Liver (tissue), 9 donors: ENCODE measurements around the gene CES5A. TPM values are rescaled to one million over a fixed set of nuclear protein-coding genes. Genes with fewer than 3 reads are reported as not detected.

Experiments
- DNase-seq: peaks from one replicate; pipeline ENCODE4 v3.0.0-alpha.2; 2017; ENCODE audit warnings: low spot score
- H3K27ac ChIP-seq, 2 donors: one replicate each; pipeline ENCODE4 v1.7.0; 2013; ENCODE audit warnings: inconsistent platforms in 2 of 2, low read length in 2 of 2, control low read depth in 1 of 2, low read depth in 1 of 2, mild to moderate bottlenecking in 1 of 2
- H3K27me3 ChIP-seq, 4 donors: one replicate each; pipeline versions ENCODE4 v1.6.1 to v1.7.0; 2013; ENCODE audit warnings: low read length in 3 of 4, inconsistent platforms in 1 of 4, mild to moderate bottlenecking in 1 of 4, moderate library complexity in 1 of 4; ENCODE audit not compliant: control insufficient read depth in 4 of 4, insufficient read depth in 4 of 4
- H3K36me3 ChIP-seq, 4 donors: one replicate each; pipeline versions ENCODE4 v1.6.1 to v1.7.0; 2013; ENCODE audit warnings: low read length in 3 of 4, mild to moderate bottlenecking in 3 of 4, low read depth in 1 of 4, moderate library complexity in 1 of 4; ENCODE audit not compliant: control insufficient read depth in 4 of 4, insufficient read depth in 3 of 4
- H3K4me1 ChIP-seq, 4 donors: one replicate each; pipeline versions ENCODE4 v1.6.1 to v1.7.0; 2013; ENCODE audit warnings: low read length in 3 of 4, mild to moderate bottlenecking in 3 of 4, moderate library complexity in 1 of 4; ENCODE audit not compliant: control insufficient read depth in 4 of 4, insufficient read depth in 4 of 4
- H3K4me3 ChIP-seq, 3 donors: one replicate each; pipeline versions ENCODE4 v1.6.1 to v1.7.0; 2013; ENCODE audit warnings: low read length in 3 of 3, control low read depth in 1 of 3, low read depth in 1 of 3, mild to moderate bottlenecking in 1 of 3
- H3K9ac ChIP-seq, 2 donors: one replicate each; pipeline ENCODE4 v1.7.0; 2013; ENCODE audit warnings: low read length in 2 of 2, mild to moderate bottlenecking in 2 of 2, moderate library complexity in 2 of 2, control low read depth in 1 of 2, low read depth in 1 of 2
- H3K9me3 ChIP-seq, 4 donors: one replicate each; pipeline versions ENCODE4 v1.6.1 to v1.7.0; 2013; ENCODE audit warnings: low read length in 3 of 4; ENCODE audit not compliant: control insufficient read depth in 4 of 4
- EGR1 ChIP-seq, 2 donors: IDR thresholded peaks; 2 replicates each; pipeline ENCODE4 v1.6.1; 2016 to 2018; ENCODE audit warnings: antibody characterized with exemption in 2 of 2, low read depth in 2 of 2
- FOXA1 ChIP-seq: IDR thresholded peaks from 2 replicates; pipeline ENCODE4 v1.6.1; 2016; ENCODE audit warnings: antibody characterized with exemption
- FOXA2 ChIP-seq: IDR thresholded peaks from 2 replicates; pipeline ENCODE4 v1.6.1; 2016; ENCODE audit warnings: antibody characterized with exemption
- GABPA ChIP-seq, 2 donors: IDR thresholded peaks in 1 of 2; conservative IDR thresholded peaks in 1 of 2; 2 replicates each; pipeline ENCODE4 v1.6.1; 2016; ENCODE audit warnings: antibody characterized with exemption in 2 of 2, mild to moderate bottlenecking in 1 of 2, moderate library complexity in 1 of 2
- HNF4A ChIP-seq, 2 donors: conservative IDR thresholded peaks; 2 replicates each; pipeline ENCODE4 v1.6.1; 2016; ENCODE audit warnings: antibody characterized with exemption in 2 of 2, mild to moderate bottlenecking in 2 of 2
- HNF4G ChIP-seq: IDR thresholded peaks from 2 replicates; pipeline ENCODE4 v1.6.1; 2016; ENCODE audit warnings: antibody characterized with exemption
- JUND ChIP-seq, 2 donors: IDR thresholded peaks; 2 replicates each; pipeline ENCODE4 v1.6.1; 2016; ENCODE audit warnings: antibody characterized with exemption in 2 of 2
- NR2F2 ChIP-seq: IDR thresholded peaks from 2 replicates; pipeline ENCODE4 v1.6.1; 2016; ENCODE audit warnings: antibody characterized with exemption
- RAD21 ChIP-seq, 2 donors: IDR thresholded peaks; 2 replicates each; pipeline ENCODE4 v1.6.1; 2016; ENCODE audit warnings: antibody characterized with exemption in 2 of 2, mild to moderate bottlenecking in 2 of 2
- TAF1 ChIP-seq: conservative IDR thresholded peaks from 2 replicates; pipeline ENCODE4 v1.6.1; 2016; ENCODE audit warnings: antibody characterized with exemption, mild to moderate bottlenecking
- YY1 ChIP-seq: IDR thresholded peaks from 2 replicates; pipeline ENCODE4 v1.6.1; 2016; ENCODE audit warnings: antibody characterized with exemption, mild to moderate bottlenecking
- WGBS: extraction: QIAGEN DNeasy Blood & Tissue Kit; methylation state at CpG from one replicate; pipeline ENCODE4 v1.1.7; 2013; 5-methylcytosine and 5-hydroxymethylcytosine counted together
- polyA plus RNA-seq, 2 donors: library from polyadenylated mRNA; stranded (reverse) in 1 of 2; unstranded in 1 of 2; fragments of 200-250 nt in 1 of 2; fragments of >200 nt in 1 of 2; fragmentation: Nextera tagmentation in 1 of 2; extraction: Ambion mirVana in 1 of 2; gene quantifications; one replicate each; pipeline versions ENCODE4 v1.2.1 to v1.2.3, GENCODE V29; 2013 to 2015
- total RNA-seq, 2 donors: library from RNA; depleted of rRNA; stranded (reverse); fragments of >200 nt; gene quantifications; one replicate each; pipeline ENCODE4 v1.2.3, GENCODE V29; 2014
- TF ChIP-seq, protein P1 (sequence below): fragments of 150-350 bp; IDR thresholded peaks from 2 replicates; pipeline ENCODE4 v1.5.1; 2017; ENCODE audit warnings: improper control_type of control experiment, low read depth, low read length; ENCODE audit not compliant: missing input control
- TF ChIP-seq, protein P2 (sequence below): IDR thresholded peaks from 2 replicates; pipeline ENCODE4 v1.6.1; 2016; ENCODE audit warnings: antibody characterized with exemption
- TF ChIP-seq, protein P3 (sequence below): IDR thresholded peaks from 2 replicates; pipeline ENCODE4 v1.6.1; 2016; ENCODE audit warnings: antibody characterized with exemption
- TF ChIP-seq, protein P4 (sequence below): IDR thresholded peaks from 2 replicates; pipeline ENCODE4 v1.6.1; 2016; ENCODE audit warnings: antibody characterized with exemption, mild to moderate bottlenecking
- donor health status: healthy.
- donor health status: healthy.
- donor health status: healthy.
- donor health status: healthy.
- donor health status: healthy.

The CES5A gene
- total and polyA plus RNA-seq, 4 donors, result 0.67 to 1.5 (median 0.96) TPM; not detected in 1

DNA sequence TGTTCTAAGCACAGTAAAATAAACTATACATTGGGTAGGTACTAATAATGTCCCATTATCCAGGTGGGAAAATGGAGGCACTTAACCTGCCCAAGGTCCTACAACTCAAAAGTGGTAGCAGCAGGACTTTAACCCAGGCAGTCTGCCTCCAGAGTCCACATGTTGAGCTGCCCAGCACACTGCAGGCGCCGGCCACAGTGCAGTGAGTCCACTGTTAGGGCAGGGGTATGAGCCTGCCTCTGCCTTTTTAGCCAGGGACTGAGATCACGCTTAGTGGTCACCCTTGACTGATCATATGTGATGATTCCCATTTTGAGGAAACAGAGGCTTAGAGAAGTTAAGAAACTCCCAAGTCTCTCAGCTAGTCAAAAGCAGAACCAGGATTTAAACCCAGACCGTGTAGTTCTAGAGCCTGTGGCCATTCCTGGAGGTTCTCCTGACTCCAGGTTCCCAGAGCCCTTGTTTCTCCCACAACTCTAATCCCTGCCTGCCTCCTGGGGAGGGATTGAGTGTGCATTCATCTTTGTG lies 50.6 kb downstream of the CES5A start:
- Histone ChIP-seq H3K4me3 (no peak overlapping the region), H3K9me3 (no peaks in the 10 kb centered on the region), H3K9ac (peak overlapping the region in 1 of 2 donors; percentile 6), H3K27me3 (no peaks in the 10 kb centered on the region), H3K36me3 (peaks cover 17 to 63% (median 40%) of the 10 kb centered on the region in 4 donors), H3K27ac (no peak overlapping the region), H3K4me1 (peaks cover 2 to 34% (median 20%) of the 10 kb centered on the region in 4 donors)
- whole genome bisulfite sequencing, result 82% methylated on average over 4 of the region's 4 CpGs
- no peak for DNase-seq
- TF ChIP-seq EGR1 (IDR thresholded peaks at IDR 0.05; ENCODE audit: low read depth in 2 of 2), result no peak
- peak; percentile 47 to 51 for TF ChIP-seq HNF4A (conservative IDR thresholded peaks at IDR 0.05)
- TF ChIP-seq, protein P1, sequence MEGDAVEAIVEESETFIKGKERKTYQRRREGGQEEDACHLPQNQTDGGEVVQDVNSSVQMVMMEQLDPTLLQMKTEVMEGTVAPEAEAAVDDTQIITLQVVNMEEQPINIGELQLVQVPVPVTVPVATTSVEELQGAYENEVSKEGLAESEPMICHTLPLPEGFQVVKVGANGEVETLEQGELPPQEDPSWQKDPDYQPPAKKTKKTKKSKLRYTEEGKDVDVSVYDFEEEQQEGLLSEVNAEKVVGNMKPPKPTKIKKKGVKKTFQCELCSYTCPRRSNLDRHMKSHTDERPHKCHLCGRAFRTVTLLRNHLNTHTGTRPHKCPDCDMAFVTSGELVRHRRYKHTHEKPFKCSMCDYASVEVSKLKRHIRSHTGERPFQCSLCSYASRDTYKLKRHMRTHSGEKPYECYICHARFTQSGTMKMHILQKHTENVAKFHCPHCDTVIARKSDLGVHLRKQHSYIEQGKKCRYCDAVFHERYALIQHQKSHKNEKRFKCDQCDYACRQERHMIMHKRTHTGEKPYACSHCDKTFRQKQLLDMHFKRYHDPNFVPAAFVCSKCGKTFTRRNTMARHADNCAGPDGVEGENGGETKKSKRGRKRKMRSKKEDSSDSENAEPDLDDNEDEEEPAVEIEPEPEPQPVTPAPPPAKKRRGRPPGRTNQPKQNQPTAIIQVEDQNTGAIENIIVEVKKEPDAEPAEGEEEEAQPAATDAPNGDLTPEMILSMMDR, result no peak

DNA sequence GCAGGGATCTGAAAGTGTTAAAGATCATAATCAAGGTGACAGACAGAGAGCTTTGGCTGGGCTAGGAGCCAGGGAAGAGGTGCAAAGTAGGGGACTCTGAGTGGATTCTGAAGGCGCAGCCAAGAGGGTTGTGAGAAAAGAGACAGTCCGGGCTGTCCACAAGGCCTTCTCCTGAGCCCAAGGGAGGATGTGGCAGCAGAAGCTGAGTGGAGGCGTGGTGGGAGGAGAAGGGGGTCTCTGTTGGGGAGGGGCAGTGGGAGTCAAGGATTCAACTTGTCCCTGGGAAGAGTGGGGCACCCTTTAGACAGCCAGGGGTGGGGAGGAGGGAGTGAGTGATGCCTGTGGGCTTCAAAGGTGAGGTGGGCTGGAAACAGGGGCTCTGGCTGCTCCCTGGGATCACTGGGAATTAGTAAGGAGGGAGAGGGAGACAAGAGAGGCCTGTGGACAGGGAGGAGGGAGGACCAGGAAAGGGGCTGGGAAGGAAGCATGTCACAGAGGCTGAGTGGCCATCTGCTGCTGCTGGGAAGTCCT lies 52.8 kb downstream of the CES5A start:
- Histone ChIP-seq H3K4me3 (no peak overlapping the region), H3K27ac (no peak overlapping the region), H3K27me3 (no peaks in the 10 kb centered on the region), H3K9me3 (no peaks in the 10 kb centered on the region), H3K4me1 (peaks cover 0 to 20% (median 2%) of the 10 kb centered on the region in 4 donors), H3K36me3 (peaks cover 11 to 69% (median 49%) of the 10 kb centered on the region in 4 donors), H3K9ac (no peak overlapping the region)
- TF ChIP-seq FOXA2, result no peak
- TF ChIP-seq, protein P1, result no peak
- no peak for TF ChIP-seq HNF4G
- no peak for TF ChIP-seq YY1
- no peak for TF ChIP-seq EGR1 (IDR thresholded peaks at IDR 0.05; ENCODE audit: low read depth in 2 of 2)
- TF ChIP-seq FOXA1, result no peak
- TF ChIP-seq, protein P2, sequence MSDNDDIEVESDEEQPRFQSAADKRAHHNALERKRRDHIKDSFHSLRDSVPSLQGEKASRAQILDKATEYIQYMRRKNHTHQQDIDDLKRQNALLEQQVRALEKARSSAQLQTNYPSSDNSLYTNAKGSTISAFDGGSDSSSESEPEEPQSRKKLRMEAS, result no peak
- no peak for TF ChIP-seq JUND (IDR thresholded peaks at IDR 0.05)
- TF ChIP-seq, protein P3, sequence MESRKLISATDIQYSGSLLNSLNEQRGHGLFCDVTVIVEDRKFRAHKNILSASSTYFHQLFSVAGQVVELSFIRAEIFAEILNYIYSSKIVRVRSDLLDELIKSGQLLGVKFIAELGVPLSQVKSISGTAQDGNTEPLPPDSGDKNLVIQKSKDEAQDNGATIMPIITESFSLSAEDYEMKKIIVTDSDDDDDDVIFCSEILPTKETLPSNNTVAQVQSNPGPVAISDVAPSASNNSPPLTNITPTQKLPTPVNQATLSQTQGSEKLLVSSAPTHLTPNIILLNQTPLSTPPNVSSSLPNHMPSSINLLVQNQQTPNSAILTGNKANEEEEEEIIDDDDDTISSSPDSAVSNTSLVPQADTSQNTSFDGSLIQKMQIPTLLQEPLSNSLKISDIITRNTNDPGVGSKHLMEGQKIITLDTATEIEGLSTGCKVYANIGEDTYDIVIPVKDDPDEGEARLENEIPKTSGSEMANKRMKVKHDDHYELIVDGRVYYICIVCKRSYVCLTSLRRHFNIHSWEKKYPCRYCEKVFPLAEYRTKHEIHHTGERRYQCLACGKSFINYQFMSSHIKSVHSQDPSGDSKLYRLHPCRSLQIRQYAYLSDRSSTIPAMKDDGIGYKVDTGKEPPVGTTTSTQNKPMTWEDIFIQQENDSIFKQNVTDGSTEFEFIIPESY, result no peak
- TF ChIP-seq, protein P4, sequence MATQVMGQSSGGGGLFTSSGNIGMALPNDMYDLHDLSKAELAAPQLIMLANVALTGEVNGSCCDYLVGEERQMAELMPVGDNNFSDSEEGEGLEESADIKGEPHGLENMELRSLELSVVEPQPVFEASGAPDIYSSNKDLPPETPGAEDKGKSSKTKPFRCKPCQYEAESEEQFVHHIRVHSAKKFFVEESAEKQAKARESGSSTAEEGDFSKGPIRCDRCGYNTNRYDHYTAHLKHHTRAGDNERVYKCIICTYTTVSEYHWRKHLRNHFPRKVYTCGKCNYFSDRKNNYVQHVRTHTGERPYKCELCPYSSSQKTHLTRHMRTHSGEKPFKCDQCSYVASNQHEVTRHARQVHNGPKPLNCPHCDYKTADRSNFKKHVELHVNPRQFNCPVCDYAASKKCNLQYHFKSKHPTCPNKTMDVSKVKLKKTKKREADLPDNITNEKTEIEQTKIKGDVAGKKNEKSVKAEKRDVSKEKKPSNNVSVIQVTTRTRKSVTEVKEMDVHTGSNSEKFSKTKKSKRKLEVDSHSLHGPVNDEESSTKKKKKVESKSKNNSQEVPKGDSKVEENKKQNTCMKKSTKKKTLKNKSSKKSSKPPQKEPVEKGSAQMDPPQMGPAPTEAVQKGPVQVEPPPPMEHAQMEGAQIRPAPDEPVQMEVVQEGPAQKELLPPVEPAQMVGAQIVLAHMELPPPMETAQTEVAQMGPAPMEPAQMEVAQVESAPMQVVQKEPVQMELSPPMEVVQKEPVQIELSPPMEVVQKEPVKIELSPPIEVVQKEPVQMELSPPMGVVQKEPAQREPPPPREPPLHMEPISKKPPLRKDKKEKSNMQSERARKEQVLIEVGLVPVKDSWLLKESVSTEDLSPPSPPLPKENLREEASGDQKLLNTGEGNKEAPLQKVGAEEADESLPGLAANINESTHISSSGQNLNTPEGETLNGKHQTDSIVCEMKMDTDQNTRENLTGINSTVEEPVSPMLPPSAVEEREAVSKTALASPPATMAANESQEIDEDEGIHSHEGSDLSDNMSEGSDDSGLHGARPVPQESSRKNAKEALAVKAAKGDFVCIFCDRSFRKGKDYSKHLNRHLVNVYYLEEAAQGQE, result no peak
- TF ChIP-seq RAD21 (IDR thresholded peaks at IDR 0.05), result no peak
- no peak for TF ChIP-seq TAF1
- no peak for TF ChIP-seq NR2F2
- no peak for TF ChIP-seq GABPA (IDR thresholded peaks at IDR 0.05 in 1 of 2, conservative IDR thresholded peaks at IDR 0.05 in 1 of 2)
- WGBS, result 86% methylated on average over 3 of the region's 3 CpGs
- no peak for DNase-seq
